GM23248 (cell line): ENCODE data around the gene ICA1.

Experiments
- EZH2 ChIP-seq: fragments of 200-600 bp; sonication (generic); IDR thresholded peaks from 2 replicates; pipeline ENCODE4 v1.6.1; 2018; ENCODE audit warnings: antibody characterized with exemption, mild to moderate bottlenecking; ENCODE audit not compliant: insufficient read depth, poor library complexity, severe bottlenecking
- EZH2phosphoT487 ChIP-seq: fragments of 200-600 bp; sonication (generic); IDR thresholded peaks from 2 replicates; pipeline ENCODE4 v1.6.1; 2018; ENCODE audit warnings: antibody characterized with exemption, moderate library complexity, mild to moderate bottlenecking, low read depth; ENCODE audit not compliant: insufficient read depth

GRCh38 chr7:8303904-8304528 is 42.0 kb upstream of the ICA1 start:
- TF ChIP-seq EZH2: no peak
- no peak for TF ChIP-seq EZH2phosphoT487
